Activated CD8-positive, alpha-beta memory T cell treated with anti-CD3 and anti-CD28 coated beads, Interleukin-2, amount 50 U/mL, for 48 hours (primary cell): Measurements from ENCODE around the gene MPDZ.

Experiments
- DNase-seq: peaks from one replicate; pipeline ENCODE4 v3.0.0-alpha.2; 2020

MPDZ gene

DNA sequence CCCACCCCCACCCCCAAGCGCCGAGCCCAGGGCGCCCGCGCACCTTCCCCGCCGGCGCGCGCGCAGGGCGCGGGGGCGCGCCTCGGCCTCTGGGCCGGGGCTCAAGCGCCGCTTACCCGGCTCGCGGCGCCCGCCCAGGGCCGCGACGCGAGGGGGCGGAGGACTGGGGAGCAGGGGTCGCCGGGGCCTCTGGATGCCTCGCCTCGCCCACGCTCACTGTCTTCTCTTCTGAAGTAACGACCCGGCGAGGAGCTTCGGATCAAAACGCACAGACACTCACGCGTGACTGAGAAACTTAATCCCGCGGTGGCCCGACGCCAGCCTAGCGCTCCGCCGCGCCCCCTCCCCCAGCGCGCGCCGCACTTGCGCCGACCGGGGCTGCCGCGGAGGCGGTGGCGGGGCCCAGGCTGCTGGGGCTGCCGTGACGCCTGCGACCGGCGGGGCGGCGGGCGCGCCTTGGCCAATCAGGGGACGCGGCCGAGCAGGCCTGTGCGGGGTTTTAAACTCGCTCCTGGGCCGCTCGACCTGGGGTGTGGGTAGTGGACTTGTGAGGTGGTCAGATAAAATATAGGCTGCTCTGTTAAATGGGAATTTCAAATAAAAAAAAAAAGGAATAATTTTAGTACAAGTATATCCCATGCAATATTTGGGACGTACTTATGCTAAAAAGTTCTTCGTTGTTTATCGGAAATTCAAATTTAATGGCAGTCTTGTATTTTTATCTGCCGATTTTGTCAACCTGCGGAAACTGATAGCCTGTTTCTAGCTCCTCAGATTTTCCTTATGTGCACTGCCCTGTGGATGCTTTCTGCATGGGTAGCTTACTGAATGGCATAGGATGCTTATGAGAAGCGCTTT lies at the start of gene MPDZ:
Gene MPDZ, minus strand, starts transcription at position 409 of the 858 bp plus-strand sequence. CDS start 29,377 bp downstream, outside the sequence.
- DNase-seq, result no peak

GRCh38 chr9:13324988-13325387 lies 45.5 kb upstream of the MPDZ start:
- no peak for DNase-seq

- no peak for DNase-seq
Measured at GRCh38 chr9:13322828-13323550, 43.5 kb upstream of the MPDZ start.

- no peak for DNase-seq
Measured at GRCh38 chr9:13318027-13318426, 38.5 kb upstream of the MPDZ start.

DNA sequence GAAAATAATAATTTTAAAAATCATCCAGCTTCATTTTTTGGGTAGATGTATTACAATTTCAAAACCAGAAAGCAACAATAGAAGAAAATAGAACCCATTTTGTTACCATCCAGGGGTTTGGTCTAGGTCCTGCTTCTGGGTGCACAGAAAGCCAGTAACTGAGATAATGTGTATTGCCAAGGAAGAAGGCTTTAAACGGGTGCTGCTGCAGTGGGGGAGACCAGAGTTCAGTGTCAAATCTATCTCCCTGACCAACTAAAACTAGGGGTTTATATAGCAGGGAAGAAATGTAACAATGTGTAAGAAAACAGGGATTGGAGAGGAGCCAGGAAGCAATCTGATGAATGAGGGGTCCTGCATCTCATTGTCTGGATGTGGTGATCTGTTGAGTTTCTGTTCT lies 17.5 kb upstream of the MPDZ start:
- no peak for DNase-seq

- no peak for DNase-seq
Measured at GRCh38 chr9:13295556-13295955, 16.1 kb upstream of the MPDZ start.

GRCh38 chr9:13292782-13293181 lies 13.3 kb upstream of the MPDZ start:
- no peak for DNase-seq

- DNase-seq, result no peak
Measured at GRCh38 chr9:13292158-13292557, 12.7 kb upstream of the MPDZ start.

- no peak for DNase-seq
Measured at GRCh38 chr9:13291718-13292117, 12.2 kb upstream of the MPDZ start.

DNA sequence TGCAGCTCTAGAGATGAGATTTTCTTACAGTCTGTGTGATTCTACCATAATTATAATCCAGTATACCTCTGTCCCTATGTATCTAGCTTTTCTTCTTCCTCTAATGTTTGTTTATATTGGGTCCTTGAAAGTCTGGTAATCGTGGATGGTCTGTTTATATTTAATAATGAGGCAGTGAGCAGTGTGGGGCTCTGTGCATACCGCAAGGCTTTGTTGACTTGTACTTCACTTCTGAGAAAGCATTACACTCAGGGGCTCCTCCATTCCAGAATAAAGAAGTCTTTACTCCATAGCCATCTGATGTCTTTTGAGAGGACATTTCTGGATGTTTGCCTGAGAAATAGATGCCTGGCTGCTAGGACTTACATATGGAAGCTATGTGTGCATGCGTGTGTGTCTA lies 4.5 kb upstream of the MPDZ start:
- no peak for DNase-seq

- DNase-seq, result no peak
Measured at GRCh38 chr9:13282998-13283397, 3.5 kb upstream of the MPDZ start.

GRCh38 chr9:13281356-13282016 lies 2.0 kb upstream of the MPDZ start:
- DNase-seq, result no peak

GRCh38 chr9:13278368-13279246 lies 885 bp downstream of the MPDZ start:
- peak; percentile 44 for DNase-seq

GRCh38 chr9:13278023-13278367 lies 1.5 kb downstream of the MPDZ start:
- no peak for DNase-seq

GRCh38 chr9:13274886-13275641 lies 4.4 kb downstream of the MPDZ start:
- DNase-seq, result no peak

DNA sequence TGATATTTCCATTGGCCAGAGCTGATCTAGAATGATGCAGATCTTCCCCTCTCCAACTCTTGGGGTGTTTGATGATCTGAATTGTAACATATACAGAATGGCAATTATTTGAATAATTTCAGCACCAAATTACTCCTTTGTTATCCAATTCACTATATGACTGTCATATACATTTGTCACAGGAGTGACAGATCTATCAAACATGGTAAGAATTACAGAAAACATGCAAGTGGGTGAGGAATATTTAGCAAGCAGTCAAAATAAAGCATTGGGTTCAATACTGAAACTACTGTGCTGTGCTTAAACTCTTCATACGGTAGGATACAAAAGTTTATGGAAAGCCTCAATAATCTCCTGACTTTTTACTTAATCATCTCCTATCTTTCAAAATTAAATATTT lies 8.8 kb downstream of the MPDZ start:
- DNase-seq, result no peak

- DNase-seq, result no peak
Measured at GRCh38 chr9:13269589-13270452, 9.7 kb downstream of the MPDZ start.

DNA sequence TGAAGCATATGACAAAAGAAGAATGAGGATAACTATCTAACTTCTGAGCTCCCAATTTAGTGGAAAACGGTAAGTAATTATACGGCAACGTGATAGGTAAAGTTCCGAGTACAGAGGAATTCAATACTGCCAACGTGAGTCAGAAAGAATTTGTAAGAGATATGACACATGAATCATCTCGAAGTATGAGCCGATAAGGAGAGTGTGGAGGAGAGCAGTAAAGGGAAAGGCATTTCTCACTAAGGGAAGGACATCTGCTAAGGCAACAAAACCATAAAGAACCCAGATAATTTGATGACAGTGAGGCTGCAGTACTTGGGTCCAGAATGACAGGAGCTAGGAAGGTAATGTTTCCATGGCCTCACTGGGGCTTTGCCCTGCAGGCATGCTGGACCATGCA lies 11.0 kb downstream of the MPDZ start:
- DNase-seq, result no peak

DNA sequence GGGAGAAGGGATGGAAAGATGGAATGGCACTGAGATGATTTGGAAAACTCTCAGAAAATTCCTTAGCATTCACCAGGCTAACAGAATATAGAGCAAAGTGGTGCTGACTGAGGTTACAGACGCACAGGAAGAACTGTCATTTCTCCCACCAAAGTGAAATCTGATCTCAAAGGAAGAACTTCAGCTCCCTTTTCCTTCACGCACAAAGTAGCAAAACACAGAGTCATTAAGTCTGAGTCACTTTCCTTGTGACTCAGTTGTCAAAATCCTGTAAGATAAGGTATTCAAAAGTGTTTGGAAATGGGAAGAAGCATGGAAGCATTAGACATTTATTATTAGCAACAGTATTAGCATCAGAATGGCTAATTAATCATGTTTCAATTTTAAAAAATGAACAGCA lies 11.7 kb downstream of the MPDZ start:
- no peak for DNase-seq

- no peak for DNase-seq
Measured at GRCh38 chr9:13266167-13266566, 13.3 kb downstream of the MPDZ start.

- no peak for DNase-seq
Measured at GRCh38 chr9:13264788-13265187, 14.7 kb downstream of the MPDZ start.
